GM19328 (cell line): ENCODE results near the gene TRAF3IP1.

Source experiments
- ATAC-seq: cut with Tn5 transposase; IDR thresholded peaks from one replicate; pipeline ENCODE4 v1.9.1; 2021; ENCODE audit warnings: mild to moderate bottlenecking, moderate library complexity; ENCODE audit not compliant: unreplicated experiment

TRAF3IP1 gene

DNA sequence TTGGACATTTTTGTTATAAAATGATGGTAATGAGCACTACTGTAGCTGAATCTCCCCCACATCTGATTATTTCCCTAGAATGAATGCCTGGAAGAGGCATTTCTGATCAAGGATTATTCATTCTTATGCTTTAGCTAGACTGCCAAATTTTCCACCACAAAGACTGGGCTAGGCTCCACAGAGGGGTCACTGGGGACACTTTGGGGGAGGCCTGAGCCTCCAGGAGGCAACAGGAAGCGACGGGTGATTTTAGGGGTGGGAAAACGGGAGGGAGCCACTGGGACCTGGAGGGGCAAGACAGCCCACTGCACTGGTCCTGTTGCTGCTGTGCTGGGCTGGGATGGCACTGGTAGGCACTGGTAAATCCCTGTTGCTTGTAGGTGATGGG lies 104.0 kb downstream of the TRAF3IP1 start:
- no peak for ATAC-seq

DNA sequence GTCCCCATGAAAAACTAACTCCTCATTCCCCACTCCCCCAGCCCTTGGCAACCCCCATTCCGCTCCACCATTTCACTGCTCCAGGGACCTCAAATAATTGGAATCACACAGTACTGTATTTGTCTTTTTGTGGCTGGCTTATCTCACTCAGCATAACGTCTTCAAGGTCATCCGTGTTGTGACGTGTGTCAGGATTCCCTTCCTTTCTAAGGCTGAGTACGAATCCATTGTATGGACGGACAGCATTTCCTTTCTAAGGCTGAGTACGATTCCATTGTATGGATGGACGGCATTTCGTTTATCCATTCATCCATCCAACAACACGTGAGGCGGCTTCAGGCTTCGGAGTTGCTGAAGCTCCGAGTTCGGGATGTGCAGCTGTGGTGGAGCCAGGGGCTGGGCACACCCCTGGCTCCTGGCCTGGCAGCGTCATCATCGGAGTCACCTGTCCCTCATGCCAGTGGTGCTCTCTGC lies 105.2 kb downstream of the TRAF3IP1 start:
- ATAC-seq, result no peak

DNA sequence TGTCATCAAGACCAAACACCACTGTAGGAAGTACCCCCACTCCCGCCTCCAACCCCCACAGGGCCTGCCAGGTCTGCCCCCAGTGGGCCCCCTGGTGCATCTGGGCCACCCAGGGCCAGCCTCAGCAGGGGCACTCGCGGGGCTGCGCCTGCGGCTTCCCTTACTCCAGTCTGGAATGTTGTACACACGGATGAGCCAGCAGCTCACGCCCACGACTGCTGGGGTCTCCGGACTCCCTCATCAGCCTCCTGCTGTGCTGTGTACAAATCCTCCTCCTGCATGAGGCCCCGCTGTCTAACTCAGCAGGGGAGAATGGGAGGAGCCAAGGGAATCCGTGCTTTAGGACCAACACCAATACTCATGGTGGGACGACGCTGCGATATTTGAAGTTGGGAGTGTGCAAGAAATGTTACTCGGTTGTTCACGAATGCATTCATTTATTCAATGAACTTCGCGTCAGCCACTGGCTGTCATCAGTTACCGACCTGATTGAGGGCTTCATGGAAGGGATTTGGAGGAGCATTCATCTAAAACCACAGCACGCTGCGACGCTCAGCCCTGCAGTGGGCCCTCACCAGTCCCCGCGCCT lies 105.8 kb downstream of the TRAF3IP1 start:
- ATAC-seq, result peak; percentile 7

DNA sequence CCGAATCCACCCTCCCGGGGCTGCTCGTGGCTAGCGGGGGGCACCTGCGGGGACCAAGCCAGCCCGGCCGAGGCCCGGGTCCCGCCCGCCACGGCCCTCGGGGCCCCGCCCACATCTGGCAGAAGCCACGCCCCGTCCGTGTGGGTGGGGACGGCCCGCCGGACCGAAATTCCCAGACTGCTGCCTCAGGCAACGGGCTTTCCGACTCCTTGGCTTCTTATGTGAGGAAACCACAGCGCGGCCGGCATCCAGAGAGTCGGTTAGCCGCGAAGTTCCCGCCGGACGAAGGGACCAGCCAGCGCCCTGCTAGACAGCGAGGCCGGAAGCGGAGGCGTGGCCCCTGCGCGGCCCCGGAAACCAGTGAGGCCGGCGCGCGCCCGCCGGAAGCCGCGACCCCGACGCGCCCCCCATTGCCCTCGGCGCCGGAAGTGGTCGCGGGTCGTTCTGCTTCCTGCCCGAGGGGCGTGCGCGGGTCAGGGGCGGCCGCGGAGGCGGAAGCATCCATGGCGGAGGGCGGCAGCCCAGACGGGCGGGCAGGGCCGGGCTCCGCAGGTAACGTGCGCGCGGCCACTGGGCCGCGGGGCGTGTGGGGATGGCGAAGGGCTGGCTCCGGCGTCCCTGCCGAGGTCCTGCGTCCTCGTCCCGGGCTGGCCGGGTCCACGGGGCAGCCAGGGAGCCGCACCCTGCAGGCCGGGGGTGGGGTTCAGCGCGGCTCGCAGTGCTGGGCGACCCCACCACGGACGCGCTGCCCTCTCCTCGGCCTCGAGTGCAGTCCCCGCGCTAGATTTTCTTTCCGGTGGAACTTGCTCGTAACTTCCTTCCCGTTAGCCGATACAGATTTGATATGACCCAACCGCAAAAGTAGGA lies 106.5 kb downstream of the TRAF3IP1 start, which contains the start of gene ASB1:
Gene ASB1 (plus strand): TSS at position 360 of the 867 bp plus-strand sequence. CDS start 144 bp downstream, at position 504.
- ATAC-seq, result peak; percentile 78

- ATAC-seq, result peak; percentile 3
These were observed 107.3 kb downstream of the TRAF3IP1 start for GRCh38 chr2:238427435-238428162.

DNA sequence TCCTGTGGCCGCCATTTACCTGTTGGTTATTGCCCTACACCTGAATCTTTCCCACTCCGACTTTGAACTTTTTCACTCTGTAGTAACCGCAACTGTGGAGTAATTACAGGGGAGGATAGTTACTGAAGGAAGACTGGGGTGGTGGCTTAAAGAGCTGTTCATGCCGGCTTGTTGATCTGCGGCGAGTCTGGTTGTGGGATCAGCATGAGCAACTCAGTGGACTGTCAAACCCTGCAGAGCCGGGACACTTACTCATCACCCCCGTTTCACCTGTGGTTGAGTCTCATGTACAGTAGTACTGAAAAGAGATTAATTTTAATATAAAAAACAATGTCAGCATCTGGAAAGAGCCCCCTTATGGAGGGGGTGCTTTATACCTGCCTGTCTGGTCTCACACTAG lies 108.5 kb downstream of the TRAF3IP1 start:
- no peak for ATAC-seq

- no peak for ATAC-seq
These were observed 110.5 kb downstream of the TRAF3IP1 start for GRCh38 chr2:238430781-238431180.

- ATAC-seq, result no peak
These were observed 111.1 kb downstream of the TRAF3IP1 start for GRCh38 chr2:238431456-238431855.

GRCh38 chr2:238433300-238433915 lies 113.1 kb downstream of the TRAF3IP1 start:
- no peak for ATAC-seq

- no peak for ATAC-seq
These were observed 113.9 kb downstream of the TRAF3IP1 start for GRCh38 chr2:238433941-238434845.

DNA sequence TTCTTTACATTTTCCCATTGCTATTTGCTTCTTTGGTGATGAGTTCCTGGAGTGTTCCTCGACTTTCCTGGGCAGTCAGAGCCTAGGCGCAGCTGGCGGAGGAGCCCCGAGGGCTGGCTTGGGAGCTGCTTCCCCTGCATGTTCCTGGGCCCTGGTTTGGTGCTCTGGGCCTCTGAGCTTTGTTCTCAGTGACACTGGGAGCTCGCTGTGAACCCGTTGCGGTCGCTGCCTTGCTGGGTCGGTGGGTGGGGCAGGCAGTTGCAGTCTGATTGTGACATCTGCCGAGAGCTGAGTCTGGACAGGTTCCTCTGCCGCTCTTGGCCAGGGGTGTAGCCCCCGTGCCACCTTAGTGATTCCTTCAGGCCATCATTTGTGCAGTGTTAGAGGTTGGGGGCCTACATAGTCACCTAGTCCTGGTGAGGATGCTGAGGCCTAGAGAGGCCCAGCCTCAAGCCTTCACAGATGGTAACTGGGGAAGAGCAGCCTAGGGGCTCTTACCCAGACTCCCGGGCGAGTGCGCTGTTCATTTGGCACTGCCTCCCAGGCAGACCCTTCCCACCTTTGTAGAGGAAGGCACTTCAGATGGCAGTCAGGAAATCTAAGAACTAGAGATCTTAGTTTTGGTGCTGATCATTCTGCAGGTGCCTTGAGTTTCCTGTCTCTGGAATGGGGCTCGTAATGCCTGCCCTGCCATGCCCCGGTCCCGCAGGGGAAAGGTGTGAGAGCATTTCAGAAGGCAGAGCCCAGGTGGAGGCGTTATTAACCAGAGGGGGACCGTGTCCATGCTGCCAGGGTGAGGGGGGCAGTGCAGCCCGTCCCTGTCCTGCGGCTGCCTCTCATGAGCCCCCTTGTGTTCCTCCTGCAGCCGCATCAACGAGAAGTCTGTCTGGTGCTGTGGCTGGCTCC lies 114.8 kb downstream of the TRAF3IP1 start:
- no peak for ATAC-seq

GRCh38 chr2:238435752-238436096 lies 115.4 kb downstream of the TRAF3IP1 start:
- ATAC-seq, result no peak

GRCh38 chr2:238438856-238439849 lies 118.8 kb downstream of the TRAF3IP1 start:
- ATAC-seq, result no peak

DNA sequence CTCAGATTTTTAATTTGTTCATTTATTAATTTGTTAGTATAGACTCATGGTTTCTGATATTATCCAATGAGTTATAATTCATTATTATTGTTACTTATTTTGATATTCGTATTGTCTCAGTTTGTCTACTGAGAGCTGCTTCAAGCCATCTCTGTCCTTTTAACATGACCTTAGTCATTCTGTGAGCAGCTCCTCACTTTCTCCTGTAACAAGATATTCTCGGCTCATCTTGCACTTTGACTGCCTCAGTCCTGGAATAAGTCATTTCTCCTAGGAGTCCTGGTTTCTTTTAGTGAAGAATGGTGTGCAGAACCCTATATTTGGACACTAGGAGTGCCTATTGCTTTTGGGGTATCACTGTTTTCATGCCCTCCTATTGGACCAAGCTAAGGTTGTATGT lies 119.6 kb downstream of the TRAF3IP1 start:
- no peak for ATAC-seq

GRCh38 chr2:238440331-238440730 lies 120.0 kb downstream of the TRAF3IP1 start:
- ATAC-seq, result no peak

- no peak for ATAC-seq
These were observed 120.4 kb downstream of the TRAF3IP1 start for GRCh38 chr2:238440767-238441166.

- ATAC-seq, result no peak
These were observed 121.2 kb downstream of the TRAF3IP1 start for GRCh38 chr2:238441262-238442114.
